IMR-90 (cell line): ENCODE results near the gene ANKRD61. TPM values are rescaled to one million over a fixed set of nuclear protein-coding genes. Genes with fewer than 3 reads are reported as not detected.

Experiments used
- ATAC-seq: fragments of 200-7000 bp; cut with Tn5 transposase; 2 replicates; pipeline ENCODE4 v1.9.1; 2020; ENCODE audit warnings: low read depth, mild to moderate bottlenecking, moderate library complexity
- BruUV-seq: library from RNA; stranded (reverse); fragments of 400-500 nt; replicated peaks from 2 replicates; lab custom pipeline; 2021; lab: Mats Ljungman, UMichigan
- CTCF ChIA-PET: fragments of 300-600 bp; formaldehyde crosslinking; extraction: SDS; loops from one replicate; lab custom pipeline; 2021; ENCODE audit warnings: antibody characterized with exemption; lab: Yijun Ruan, JAX
- POLR2A ChIA-PET: fragments of 300-600 bp; sonication (Branson Sonifier 250); formaldehyde crosslinking; loops from one replicate; lab custom pipeline; 2022; ENCODE audit warnings: antibody characterized with exemption; ENCODE audit not compliant: unreplicated experiment; lab: Charles Lee
- DNase-seq: peaks from one replicate; pipeline ENCODE4 v3.0.0; 2013
- H2AFZ ChIP-seq: replicated peaks from 2 replicates; pipeline ENCODE3; 2013; ENCODE audit warnings: low read length, mild to moderate bottlenecking; ENCODE audit not compliant: poor library complexity
- H2AK5ac ChIP-seq: 2 replicates; pipeline ENCODE4 v1.6.1; 2013; ENCODE audit warnings: low read depth, low read length, inconsistent platforms
- H2AK9ac ChIP-seq: replicated peaks from 2 replicates; pipeline ENCODE3; 2013; ENCODE audit warnings: mild to moderate bottlenecking, low read depth, low read length, moderate library complexity; ENCODE audit not compliant: poor library complexity
- H2BK120ac ChIP-seq: 2 replicates; pipeline ENCODE4 v1.6.1; 2013; ENCODE audit warnings: low read depth, low read length, inconsistent platforms
- H2BK15ac ChIP-seq: 3 replicates; pipeline ENCODE4 v1.6.1; 2013; ENCODE audit warnings: low read depth, low read length, inconsistent platforms
- H2BK20ac ChIP-seq: 2 replicates; pipeline ENCODE4 v1.6.1; 2013; ENCODE audit warnings: low read depth, mild to moderate bottlenecking, inconsistent platforms, low read length, moderate library complexity
- H2BK5ac ChIP-seq: 2 replicates; pipeline ENCODE4 v1.6.1; 2013; ENCODE audit warnings: mild to moderate bottlenecking, low read depth, low read length, inconsistent platforms; ENCODE audit not compliant: poor library complexity, severe bottlenecking
- H3K14ac ChIP-seq: replicated peaks from 2 replicates; pipeline ENCODE4 v1.6.1; 2013; ENCODE audit warnings: low read depth, low read length, inconsistent platforms
- H3K18ac ChIP-seq: 2 replicates; pipeline ENCODE4 v1.6.1; 2013; ENCODE audit warnings: low read depth, low read length, control low read depth
- H3K23ac ChIP-seq: 2 replicates; pipeline ENCODE4 v1.6.1; 2013; ENCODE audit warnings: low read depth, low read length, inconsistent platforms
- H3K27ac ChIP-seq: 2 replicates; pipeline ENCODE4 v1.5.1; 2013; ENCODE audit warnings: mild to moderate bottlenecking, control low read depth, low read length; ENCODE audit not compliant: insufficient read depth
- H3K27me3 ChIP-seq: 2 replicates; pipeline ENCODE4 v1.6.1; 2013; ENCODE audit warnings: low read length; ENCODE audit not compliant: control insufficient read depth, insufficient read depth
- H3K36me3 ChIP-seq: 2 replicates; pipeline ENCODE4 v1.6.1; 2013; ENCODE audit warnings: low read length, mixed read lengths; ENCODE audit not compliant: control insufficient read depth, insufficient read depth
- H3K4ac ChIP-seq: 2 replicates; pipeline ENCODE4 v1.6.1; 2013; ENCODE audit warnings: low read depth, low read length, inconsistent platforms
- H3K4me1 ChIP-seq: 2 replicates; pipeline ENCODE4 v1.6.1; 2013; ENCODE audit warnings: low read length, mixed read lengths; ENCODE audit not compliant: control insufficient read depth, insufficient read depth
- H3K4me2 ChIP-seq: 2 replicates; pipeline ENCODE4 v1.6.1; 2013; ENCODE audit warnings: low read depth, mild to moderate bottlenecking, control low read depth, low read length, moderate library complexity
- H3K4me3 ChIP-seq: 2 replicates; pipeline ENCODE4 v1.5.1; 2013; ENCODE audit warnings: low read depth, mild to moderate bottlenecking, control low read depth, low read length, moderate library complexity; ENCODE audit not compliant: insufficient read depth
- H3K56ac ChIP-seq: 2 replicates; pipeline ENCODE4 v1.6.1; 2013; ENCODE audit warnings: low read length, inconsistent platforms; ENCODE audit not compliant: insufficient read depth; ENCODE audit errors: extremely low read depth
- H3K79me1 ChIP-seq, 2 experiments: 2 replicates each; pipeline ENCODE4 v1.6.1; 2013; ENCODE audit warnings: low read length in 2 of 2, inconsistent platforms in 1 of 2, low read depth in 1 of 2
- H3K9ac ChIP-seq: 2 replicates; pipeline ENCODE4 v1.6.1; 2013; ENCODE audit warnings: low read depth, low read length, control low read depth
- H3K9me1 ChIP-seq: 2 replicates; pipeline ENCODE4 v1.6.1; 2013; ENCODE audit warnings: low read length, inconsistent platforms; ENCODE audit not compliant: insufficient read depth
- H3K9me3 ChIP-seq: 2 replicates; pipeline ENCODE4 v1.6.1; 2013; ENCODE audit warnings: low read length; ENCODE audit not compliant: control insufficient read depth, insufficient read depth
- H4K20me1 ChIP-seq: 2 replicates; pipeline ENCODE4 v1.6.1; 2013; ENCODE audit warnings: low read length, inconsistent platforms; ENCODE audit not compliant: insufficient read depth
- H4K5ac ChIP-seq: 2 replicates; pipeline ENCODE4 v1.6.1; 2013; ENCODE audit warnings: mild to moderate bottlenecking, low read depth, low read length, control low read depth
- H4K8ac ChIP-seq, 2 experiments: 2 replicates each; pipeline ENCODE4 v1.6.1; 2013; ENCODE audit warnings: low read depth in 2 of 2, low read length in 2 of 2, control low read depth in 1 of 2, inconsistent platforms in 1 of 2
- H4K91ac ChIP-seq: 2 replicates; pipeline ENCODE4 v1.6.1; 2013; ENCODE audit warnings: low read depth, low read length, inconsistent platforms; ENCODE audit not compliant: insufficient read depth
- CEBPB ChIP-seq: IDR thresholded peaks from 2 replicates; pipeline ENCODE4 v1.6.1; 2012; ENCODE audit warnings: low read depth, low read length, improper control_type of control experiment
- MAFK ChIP-seq: IDR thresholded peaks from 2 replicates; pipeline ENCODE4 v1.6.1; 2012; ENCODE audit warnings: low read depth, low read length, improper control_type of control experiment
- RCOR1 ChIP-seq: IDR thresholded peaks from 2 replicates; pipeline ENCODE4 v1.6.1; 2012; ENCODE audit warnings: mild to moderate bottlenecking, low read length, improper control_type of control experiment; ENCODE audit not compliant: insufficient replicate concordance
- WGBS, 2 experiments: methylation state at CpG; one replicate each; pipeline versions ENCODE4 v1.1.5 to v1.1.7; 2013; ENCODE audit warnings: missing lambda C conversion rate in 2 of 2; ENCODE audit not compliant: insufficient read length in 1 of 2; ENCODE audit errors: extremely low coverage in 2 of 2; 5-methylcytosine and 5-hydroxymethylcytosine counted together
- dilution Hi-C: fragments of 300-500 bp; cut with HindIII; formaldehyde crosslinking; loops from one replicate; pipeline ENCODE4 v1.14.3; 2018; ENCODE audit warnings: low sequenced_read_pairs; ENCODE audit not compliant: unreplicated experiment
- in situ Hi-C: fragments of 300-500 bp; cut with MboI; formaldehyde crosslinking; loops from 3 replicates; pipeline ENCODE4 v1.14.3; 2019; ENCODE audit warnings: low sequenced_read_pairs, inconsistent platforms, mixed read lengths
- intact Hi-C: fragments of 100-400 bp; cut with micrococcal nuclease; formaldehyde crosslinking; loops from 2 replicates; pipeline ENCODE4 v1.10.0; 2022
- polyA plus RNA-seq, 3 experiments: library from polyadenylated mRNA; depleted of rRNA; stranded (reverse); fragments of >200 nt; gene quantifications; 2 replicates each; pipeline ENCODE4 v1.2.3, GENCODE V29; 2012; ENCODE audit warnings: low replicate concordance in 1 of 3
- total RNA-seq: library from RNA; depleted of rRNA; stranded (reverse); fragments of >200 nt; gene quantifications from 2 replicates; pipeline ENCODE4 v1.2.3, GENCODE V29; 2012

Gene ANKRD61
- total and polyA plus RNA-seq, 2 of the 4 experiments (the other 2 are of a cell fraction): 0.17 to 0.36 TPM

DNA sequence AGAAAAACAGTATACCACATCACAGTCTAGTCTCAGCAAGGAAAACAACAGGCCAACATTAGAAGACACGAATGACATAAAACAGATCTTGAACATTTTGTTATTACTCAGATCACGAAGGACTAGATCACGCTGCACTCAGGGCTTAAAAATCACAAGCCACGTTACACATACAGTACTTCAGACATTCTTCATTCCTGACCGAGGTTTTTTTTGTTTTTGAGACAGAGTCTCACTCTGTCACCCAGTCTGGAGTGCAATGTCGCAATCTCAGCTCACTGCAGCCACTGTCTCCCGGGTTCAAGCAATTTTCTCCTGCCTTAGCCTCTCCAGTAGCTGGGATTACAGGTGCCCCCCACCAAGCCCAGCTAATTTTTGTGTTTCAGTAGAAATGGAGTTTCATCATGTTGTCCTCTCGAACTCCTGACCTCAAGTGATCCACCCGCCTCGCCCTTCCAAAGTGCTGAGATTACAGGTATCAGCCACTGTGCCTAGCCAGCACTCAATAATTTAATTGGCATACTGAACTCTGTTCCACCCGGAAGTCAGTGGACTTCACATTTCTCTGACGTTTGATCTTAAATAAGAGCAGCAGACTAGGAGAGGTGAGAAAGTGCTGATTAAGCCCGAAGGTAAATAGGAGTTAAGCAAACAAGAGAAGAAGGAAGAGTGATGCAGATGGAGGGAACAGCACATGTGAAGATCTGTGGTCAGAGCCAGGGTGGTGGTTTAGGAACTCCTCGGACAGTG, 18.6 kb upstream of the ANKRD61 start:
- H3K27ac ChIP-seq: no peak overlapping the region
- H3K4me3 ChIP-seq: no peak overlapping the region
- H3K36me3 ChIP-seq: peaks cover 20% of the 10 kb centered on the region

More for the DNA sequence above, 18.6 kb upstream of the ANKRD61 start:
- intact Hi-C loops (no loop called here), in situ Hi-C loops (no loop called here), dilution Hi-C loops (no loop called here)
- H4K8ac ChIP-seq: no peak overlapping the region
- no peak for DNase-seq
- no peak overlapping the region for H2AFZ ChIP-seq
- peaks cover 18 to 74% of the 10 kb centered on the region in 2 experiments for H3K79me1 ChIP-seq
- H3K9me3 ChIP-seq: no peaks in the 10 kb centered on the region
- no peak overlapping the region for H2BK15ac ChIP-seq
- no peak overlapping the region for H2BK20ac ChIP-seq
- H4K5ac ChIP-seq: no peak overlapping the region
- H3K4me2 ChIP-seq: no peak overlapping the region
- ChIA-PET POLR2A (no interaction called here), CTCF (interaction anchor here (0.6 kb wide), 1 partner anchor 16 kb away, joined by 4 read pairs; no protein-coding TSS in a partner anchor)
- no peaks in the 10 kb centered on the region for H4K20me1 ChIP-seq
- H3K56ac ChIP-seq: no peak overlapping the region
- H3K4ac ChIP-seq: no peak overlapping the region
- no peak overlapping the region for H3K23ac ChIP-seq
- WGBS, 2 experiments: 93% methylated on average over 10 of the region's 14 CpGs; no CpG with 5 or more reads in 1 of the 2 experiments
- H4K91ac ChIP-seq: no peak overlapping the region
- H2AK5ac ChIP-seq: no peak overlapping the region
- no peaks in the 10 kb centered on the region for H3K27me3 ChIP-seq
- H2BK120ac ChIP-seq: no peak overlapping the region
- ATAC-seq: no peak
- H2AK9ac ChIP-seq: no peak overlapping the region
- H3K9ac ChIP-seq: no peak overlapping the region
- H3K14ac ChIP-seq: no peak overlapping the region
- no peak overlapping the region for H2BK5ac ChIP-seq
- H3K9me1 ChIP-seq: peaks cover 8% of the 10 kb centered on the region
- no TSS peak for BruUV-seq
- no peak for TF ChIP-seq RCOR1
- TF ChIP-seq MAFK: 0 out of 2 replicates have a peak, but pooled peaks have one; percentile 12
- peak; percentile 85 for TF ChIP-seq CEBPB
- peaks cover 11% of the 10 kb centered on the region for H3K4me1 ChIP-seq
- no peak overlapping the region for H3K18ac ChIP-seq
